NCI-H1105 (cell line): Measurements from ENCODE around the gene MPPED1.

Experiments used
- DNase-seq: peaks from one replicate; lab custom pipeline; 2025; lab: John Stamatoyannopoulos, UW

MPPED1 gene

GRCh38 chr22:43542681-43543521 is 131.1 kb downstream of the MPPED1 start:
- DNase-seq: no peak

- no peak for DNase-seq
These were observed 131.9 kb downstream of the MPPED1 start for GRCh38 chr22:43543522-43544288.

- DNase-seq: no peak
These were observed 132.5 kb downstream of the MPPED1 start for GRCh38 chr22:43544289-43544673.

- DNase-seq: no peak
These were observed 134.4 kb downstream of the MPPED1 start for GRCh38 chr22:43546186-43546585.

- no peak for DNase-seq
These were observed 138.3 kb downstream of the MPPED1 start for GRCh38 chr22:43550024-43550620.

GRCh38 chr22:43550672-43551071 is 138.9 kb downstream of the MPPED1 start:
- no peak for DNase-seq

GRCh38 chr22:43553451-43554258 is 141.8 kb downstream of the MPPED1 start:
- DNase-seq: no peak

GRCh38 chr22:43554259-43554636 is 142.4 kb downstream of the MPPED1 start:
- no peak for DNase-seq

GRCh38 chr22:43554694-43555365 is 143.0 kb downstream of the MPPED1 start:
- DNase-seq: no peak

- DNase-seq: no peak
These were observed 144.0 kb downstream of the MPPED1 start for GRCh38 chr22:43555561-43556515.
